Measurements from ENCODE around the gene GPR17. TPM values are rescaled to one million over a fixed set of nuclear protein-coding genes. Genes with fewer than 3 reads are reported as not detected.
A peak's percentile ranks its signal among the peaks of the same experiment; 100 is the strongest.

Gene GPR17
- total RNA-seq, 5 donors from 2014 or later (not counting 1 experiment from before 2014, with no cell fraction given) = not detected

DNA sequence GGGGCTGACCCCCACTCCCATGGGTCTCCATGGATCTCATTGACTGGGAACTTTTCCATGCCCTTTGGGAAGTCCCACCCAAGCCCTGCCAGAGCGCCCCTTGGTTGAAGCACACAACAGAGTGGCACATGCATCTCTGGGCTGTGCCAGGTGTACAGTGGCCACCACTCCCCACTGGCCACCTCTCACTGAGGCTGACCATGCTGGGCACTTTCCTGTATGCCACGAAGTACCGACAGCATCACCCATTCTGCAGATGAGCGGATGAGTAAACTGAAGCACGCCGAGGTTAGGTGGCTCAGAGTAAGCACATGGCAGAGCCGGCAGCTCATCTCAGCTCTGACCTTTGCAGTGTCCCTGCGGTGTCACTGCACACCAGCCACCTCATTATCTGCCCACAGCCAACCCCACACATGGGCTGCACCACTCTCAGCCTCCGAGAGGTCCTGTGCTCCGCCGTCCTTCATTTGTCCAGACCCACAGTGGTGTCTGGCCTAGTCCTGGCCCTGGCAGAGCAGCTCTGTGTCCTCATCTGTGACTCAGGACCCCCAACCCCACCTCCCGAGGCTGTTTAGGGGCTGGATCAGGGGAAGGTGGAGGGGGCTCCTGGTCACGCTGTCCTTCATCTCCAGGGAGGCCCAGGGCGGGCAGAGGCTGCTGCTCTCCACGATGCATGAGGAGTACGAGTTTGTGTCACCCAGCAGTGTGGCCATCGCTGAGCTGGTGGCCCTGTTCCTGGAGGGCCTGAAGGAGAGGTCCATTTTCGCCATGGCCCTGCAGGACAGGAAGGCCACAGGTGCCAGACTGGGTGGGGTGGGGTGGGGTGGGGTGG is 18.0 kb upstream of the GPR17 start:
- WGBS (ENCODE audit: insufficient coverage) = 89% methylated on average over 16 of the region's 18 CpGs
- ATAC-seq (replicated peaks in 1 of 4) = no peak
- Histone ChIP-seq H3K9me3 (no peaks in the 10 kb centered on the region), H3K27ac (ENCODE audit: low read length) (no peak overlapping the region), H3K4me1 (ENCODE audit: control insufficient read depth in 1 of 2, extremely low read depth in 1 of 2, insufficient read depth in 2 of 2, low read length in 2 of 2) (peaks cover 7 to 24% of the 10 kb centered on the region in 2 experiments), H3K4me3 (ENCODE audit: control insufficient read depth in 1 of 2, extremely low read depth in 1 of 2, low read length in 1 of 2) (no peak overlapping the region), H3K27me3 (replicated peaks in 1 of 2; ENCODE audit: control insufficient read depth in 2 of 2, extremely low read depth in 1 of 2, insufficient read depth in 2 of 2, low read length in 1 of 2) (peaks cover 0 to 12% of the 10 kb centered on the region in 2 experiments), H3K36me3 (ENCODE audit: control insufficient read depth in 2 of 2, extremely low read depth in 1 of 2, insufficient read depth in 1 of 2, low read length in 1 of 2) (no peaks in the 10 kb centered on the region)
- Mint-ChIP-seq H3K4me3 (no peak overlapping the region), H3K4me1 (peaks cover 6 to 13% (median 11%) of the 10 kb centered on the region in 3 donors), H3K9me3 (no peaks in the 10 kb centered on the region), H3K27ac (no peak overlapping the region), H3K27me3 (no peaks in the 10 kb centered on the region), H3K36me3 (no peaks in the 10 kb centered on the region)
- DNase-seq = no peak
- POLR2A ChIA-PET = no interaction called here
- CTCF ChIA-PET = no interaction called here

DNA sequence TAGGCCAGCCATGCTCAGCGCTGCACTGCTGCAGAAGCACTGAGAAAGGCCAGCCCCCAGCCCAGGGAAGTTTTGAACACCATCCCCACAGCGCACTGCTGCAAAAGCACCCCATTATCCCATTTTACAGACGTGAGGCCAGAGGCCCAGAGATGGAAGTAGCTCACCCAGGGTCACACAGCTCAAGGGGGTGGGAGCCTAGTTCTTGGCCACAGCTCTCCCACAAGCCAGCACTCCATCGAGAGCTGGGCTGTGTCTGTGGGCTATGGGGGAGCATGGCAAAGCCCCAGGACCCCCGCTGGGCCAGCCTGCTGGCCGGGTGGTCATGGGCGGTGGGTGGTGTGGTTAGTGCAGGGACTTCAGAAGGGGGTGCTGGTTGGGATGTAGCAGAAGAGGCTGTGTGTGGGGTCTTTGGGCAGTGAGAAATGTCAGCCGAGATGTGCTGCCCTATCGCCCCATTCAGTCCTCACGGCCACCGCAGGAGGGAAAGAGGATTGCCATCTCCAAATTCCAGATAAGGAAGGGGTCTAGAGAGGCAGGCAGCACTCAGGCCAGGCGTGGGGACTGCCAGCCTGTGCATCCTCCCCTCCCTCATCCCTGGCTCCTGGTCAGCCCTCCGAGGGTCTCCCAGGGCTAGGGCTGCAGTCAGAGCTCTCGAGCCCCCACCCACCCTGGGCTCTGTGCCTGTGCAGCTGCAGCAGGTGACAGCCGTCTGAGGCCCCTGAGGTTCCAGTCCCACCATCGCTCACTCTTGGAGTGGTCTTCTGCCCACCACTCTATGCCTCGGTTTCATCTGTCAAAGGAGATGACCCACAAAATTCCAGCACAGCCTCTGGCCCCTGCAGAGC is 17.0 kb upstream of the GPR17 start:
- H3K27ac ChIP-seq (ENCODE audit: low read length) = no peak overlapping the region
- no peak overlapping the region for H3K4me3 Mint-ChIP-seq

DNA sequence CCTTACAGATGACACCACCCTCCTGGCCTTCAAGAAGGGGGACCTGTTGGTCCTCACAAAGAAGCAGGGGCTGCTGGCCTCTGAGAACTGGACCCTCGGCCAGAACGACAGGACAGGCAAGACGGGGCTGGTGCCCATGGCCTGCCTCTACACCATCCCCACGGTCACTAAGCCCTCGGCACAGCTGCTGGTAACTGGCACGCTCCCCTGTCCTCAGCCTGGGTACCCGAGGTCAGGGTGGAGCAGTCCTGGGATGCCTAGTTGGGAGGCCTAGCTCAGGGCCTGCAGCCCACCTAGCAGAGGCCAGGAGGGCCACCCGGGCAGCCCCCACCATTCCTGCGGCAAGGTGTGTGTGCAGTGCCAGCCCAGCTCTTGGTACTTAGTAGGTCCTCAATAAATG is 16.3 kb upstream of the GPR17 start:
- Histone ChIP-seq H3K4me3 (ENCODE audit: control insufficient read depth in 1 of 2, extremely low read depth in 1 of 2, low read length in 1 of 2) (no peak overlapping the region), H3K9me3 (no peaks in the 10 kb centered on the region), H3K36me3 (ENCODE audit: control insufficient read depth in 2 of 2, extremely low read depth in 1 of 2, insufficient read depth in 1 of 2, low read length in 1 of 2) (no peaks in the 10 kb centered on the region), H3K27me3 (replicated peaks in 1 of 2; ENCODE audit: control insufficient read depth in 2 of 2, extremely low read depth in 1 of 2, insufficient read depth in 2 of 2, low read length in 1 of 2) (peaks cover 0 to 3% of the 10 kb centered on the region in 2 experiments), H3K4me1 (ENCODE audit: control insufficient read depth in 1 of 2, extremely low read depth in 1 of 2, insufficient read depth in 2 of 2, low read length in 2 of 2) (peaks cover 19 to 41% of the 10 kb centered on the region in 2 experiments), H3K27ac (ENCODE audit: low read length) (no peak overlapping the region)
- ChIA-PET POLR2A (no interaction called here), CTCF (no interaction called here)
- Mint-ChIP-seq H3K27ac (no peak overlapping the region), H3K4me1 (peaks cover 11 to 26% (median 17%) of the 10 kb centered on the region in 3 donors), H3K36me3 (no peaks in the 10 kb centered on the region), H3K27me3 (no peaks in the 10 kb centered on the region), H3K9me3 (no peaks in the 10 kb centered on the region), H3K4me3 (no peak overlapping the region)
- DNase-seq = no peak
- 78% methylated on average over 7 of the region's 9 CpGs for WGBS (ENCODE audit: insufficient coverage)
- ATAC-seq (replicated peaks in 1 of 4) = no peak

More for the DNA sequence above, 17.0 kb upstream of the GPR17 start:
- H3K27me3 Mint-ChIP-seq = no peaks in the 10 kb centered on the region
- ChIA-PET CTCF (interaction anchor here in 1 of 2 donors (0.5 kb wide), 1 partner anchor 604 kb away, joined by 4 read pairs; no protein-coding TSS in a partner anchor), POLR2A (no interaction called here)
- Histone ChIP-seq H3K9me3 (no peaks in the 10 kb centered on the region), H3K27me3 (replicated peaks in 1 of 2; ENCODE audit: control insufficient read depth in 2 of 2, extremely low read depth in 1 of 2, insufficient read depth in 2 of 2, low read length in 1 of 2) (peaks cover 0 to 6% of the 10 kb centered on the region in 2 experiments), H3K4me3 (ENCODE audit: control insufficient read depth in 1 of 2, extremely low read depth in 1 of 2, low read length in 1 of 2) (no peak overlapping the region), H3K4me1 (ENCODE audit: control insufficient read depth in 1 of 2, extremely low read depth in 1 of 2, insufficient read depth in 2 of 2, low read length in 2 of 2) (peaks cover 17 to 34% of the 10 kb centered on the region in 2 experiments), H3K36me3 (ENCODE audit: control insufficient read depth in 2 of 2, extremely low read depth in 1 of 2, insufficient read depth in 1 of 2, low read length in 1 of 2) (no peaks in the 10 kb centered on the region)
- H3K27ac Mint-ChIP-seq = no peak overlapping the region
- H3K9me3 Mint-ChIP-seq = no peaks in the 10 kb centered on the region
- peaks cover 11 to 23% (median 16%) of the 10 kb centered on the region in 3 donors for H3K4me1 Mint-ChIP-seq
- no peak for ATAC-seq (replicated peaks in 1 of 4)
- H3K36me3 Mint-ChIP-seq = no peaks in the 10 kb centered on the region
- DNase-seq = no peak
- WGBS (ENCODE audit: insufficient coverage) = 85% methylated on average over 9 of the region's 17 CpGs

DNA sequence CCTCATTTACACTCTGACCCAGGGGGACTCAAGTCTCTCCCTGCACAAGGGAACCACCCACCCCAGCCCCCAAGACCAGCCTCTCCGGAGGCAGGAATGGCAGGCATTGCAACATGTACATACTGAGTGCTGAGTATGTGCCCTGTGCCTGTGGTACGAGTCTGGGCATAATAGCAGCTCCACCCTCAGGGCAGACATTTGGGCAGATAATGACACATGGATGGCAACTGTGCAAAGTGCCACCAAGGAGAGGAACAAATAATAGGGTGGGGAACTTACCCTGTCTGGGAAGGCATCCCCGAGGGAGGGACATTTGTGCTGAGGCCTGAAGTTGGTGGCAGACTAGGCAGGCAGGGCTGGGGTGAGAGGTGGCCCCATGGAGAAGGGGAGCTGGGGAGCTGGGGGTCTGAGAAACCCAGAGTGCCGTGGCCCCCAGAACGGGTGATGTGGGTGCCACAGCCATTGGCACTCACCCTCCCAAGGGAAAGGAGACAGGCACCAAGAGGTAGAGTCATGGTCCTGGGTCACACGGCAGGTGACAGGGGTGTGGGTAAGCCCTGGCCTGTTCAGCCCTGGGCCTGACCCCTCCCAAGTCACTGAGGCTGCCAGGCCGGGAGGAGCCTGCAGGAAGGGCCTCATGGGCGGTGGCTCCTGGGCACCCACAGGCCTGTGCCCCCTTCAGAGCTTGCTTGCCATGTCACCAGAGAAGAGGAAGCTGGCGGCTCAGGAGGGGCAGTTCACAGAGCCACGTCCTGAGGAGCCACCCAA is 15.7 kb upstream of the GPR17 start:
- DNase-seq = no peak
- Mint-ChIP-seq H3K4me3 (no peak overlapping the region), H3K9me3 (no peaks in the 10 kb centered on the region), H3K36me3 (no peaks in the 10 kb centered on the region), H3K4me1 (peaks cover 11 to 33% (median 17%) of the 10 kb centered on the region in 3 donors), H3K27ac (no peak overlapping the region), H3K27me3 (no peaks in the 10 kb centered on the region)
- Histone ChIP-seq H3K27ac (ENCODE audit: low read length) (no peak overlapping the region), H3K36me3 (ENCODE audit: control insufficient read depth in 2 of 2, extremely low read depth in 1 of 2, insufficient read depth in 1 of 2, low read length in 1 of 2) (no peaks in the 10 kb centered on the region), H3K4me3 (ENCODE audit: control insufficient read depth in 1 of 2, extremely low read depth in 1 of 2, low read length in 1 of 2) (no peak overlapping the region), H3K4me1 (ENCODE audit: control insufficient read depth in 1 of 2, extremely low read depth in 1 of 2, insufficient read depth in 2 of 2, low read length in 2 of 2) (peaks cover 20 to 47% of the 10 kb centered on the region in 2 experiments), H3K27me3 (replicated peaks in 1 of 2; ENCODE audit: control insufficient read depth in 2 of 2, extremely low read depth in 1 of 2, insufficient read depth in 2 of 2, low read length in 1 of 2) (peaks cover 0 to 3% of the 10 kb centered on the region in 2 experiments), H3K9me3 (no peaks in the 10 kb centered on the region)
- ChIA-PET POLR2A (no interaction called here), CTCF (interaction anchor here in 1 of 2 donors (0.6 to 1.7 kb wide), 2 partner anchors 12 to 20 kb away, joined by 4 to 9 read pairs; no protein-coding TSS in a partner anchor)
- 69% methylated on average over 7 of the region's 10 CpGs for WGBS (ENCODE audit: insufficient coverage)
- no peak for ATAC-seq (replicated peaks in 1 of 4)

DNA sequence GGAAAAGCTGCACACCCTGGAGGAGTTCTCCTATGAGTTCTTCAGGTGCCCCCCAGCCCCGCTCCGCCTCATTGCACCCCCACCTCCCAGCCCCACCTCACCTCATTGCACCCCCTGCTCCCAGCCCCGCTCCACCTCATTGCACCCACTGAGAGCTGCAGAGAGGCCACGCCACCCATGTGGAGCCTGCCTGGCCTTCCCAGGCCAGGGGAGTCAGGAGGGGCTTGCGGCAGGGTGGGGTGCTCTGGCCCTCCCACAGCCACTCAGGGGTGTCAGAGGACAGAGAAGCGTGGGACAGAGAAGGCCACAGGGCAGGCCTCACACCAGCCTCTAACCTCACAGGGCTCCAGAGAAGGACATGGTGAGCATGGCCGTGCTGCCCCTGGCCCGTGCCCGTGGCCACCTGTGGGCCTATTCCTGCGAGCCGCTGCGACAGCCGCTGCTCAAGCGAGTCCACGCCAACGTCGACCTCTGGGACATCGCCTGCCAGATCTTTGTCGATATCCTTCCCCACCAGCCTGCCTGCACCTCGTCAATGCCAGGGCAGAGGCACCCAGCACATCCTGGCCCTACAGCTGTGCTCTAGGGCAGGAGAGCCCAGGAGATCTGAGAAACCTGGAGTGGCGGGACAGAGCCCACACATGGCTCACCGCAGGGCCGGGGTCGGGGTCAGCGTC is 15.0 kb upstream of the GPR17 start:
- H3K27ac Mint-ChIP-seq = peak overlapping the region in 1 of 2 donors; percentile 3
- no peaks in the 10 kb centered on the region for H3K9me3 Mint-ChIP-seq
- CTCF ChIA-PET = interaction anchor here (0.6 to 1.7 kb wide), 3 partner anchors 11 to 40 kb away, joined by 4 to 9 read pairs (median 4); no protein-coding TSS in a partner anchor
- 89% methylated on average over 22 of the region's 25 CpGs for WGBS (ENCODE audit: insufficient coverage)
- peaks cover 0 to 3% of the 10 kb centered on the region in 2 experiments for H3K27me3 ChIP-seq (replicated peaks in 1 of 2; ENCODE audit: control insufficient read depth in 2 of 2, extremely low read depth in 1 of 2, insufficient read depth in 2 of 2, low read length in 1 of 2)
- no peak overlapping the region for H3K4me3 ChIP-seq (ENCODE audit: control insufficient read depth in 1 of 2, extremely low read depth in 1 of 2, low read length in 1 of 2)
- H3K36me3 ChIP-seq (ENCODE audit: control insufficient read depth in 2 of 2, extremely low read depth in 1 of 2, insufficient read depth in 1 of 2, low read length in 1 of 2) = no peaks in the 10 kb centered on the region
- peaks cover 26 to 55% of the 10 kb centered on the region in 2 experiments for H3K4me1 ChIP-seq (ENCODE audit: control insufficient read depth in 1 of 2, extremely low read depth in 1 of 2, insufficient read depth in 2 of 2, low read length in 2 of 2)
- no peaks in the 10 kb centered on the region for H3K36me3 Mint-ChIP-seq
- POLR2A ChIA-PET = no interaction called here
- no peaks in the 10 kb centered on the region for H3K9me3 ChIP-seq
- ATAC-seq (replicated peaks in 1 of 4) (no peak), DNase-seq (no peak)
- no peaks in the 10 kb centered on the region for H3K27me3 Mint-ChIP-seq
- peaks cover 14 to 40% (median 16%) of the 10 kb centered on the region in 3 donors for H3K4me1 Mint-ChIP-seq
- no peak overlapping the region for H3K4me3 Mint-ChIP-seq
- H3K27ac ChIP-seq (ENCODE audit: low read length) = no peak overlapping the region

Measured in T-cell (primary cell).